GM13976 (cell line): ENCODE results near the gene GTSF1L.
A peak's percentile ranks its signal among the peaks of the same experiment; 100 is the strongest.

ENCODE experiments used
- DNase-seq: peaks from one replicate; pipeline ENCODE4 v3.0.0; 2012; ENCODE audit warnings: low spot score
- in situ Hi-C: fragments of 300-500 bp; cut with MboI; formaldehyde crosslinking; loops from one replicate; pipeline ENCODE4 v1.12.0; 2022; ENCODE audit warnings: low sequenced_read_pairs, mixed read lengths, inconsistent platforms; ENCODE audit not compliant: unreplicated experiment
- TF ChIP-seq, protein P1 (sequence below): IDR thresholded peaks from 2 replicates; pipeline ENCODE4 v1.5.1; 2012; ENCODE audit warnings: borderline replicate concordance, mild to moderate bottlenecking; ENCODE audit not compliant: insufficient read depth; ENCODE audit errors: extremely low read depth, missing control alignments, control extremely low read depth

GTSF1L gene

GRCh38 chr20:43681991-43682410 is 44.8 kb downstream of the GTSF1L start:
- TF ChIP-seq, protein P1, sequence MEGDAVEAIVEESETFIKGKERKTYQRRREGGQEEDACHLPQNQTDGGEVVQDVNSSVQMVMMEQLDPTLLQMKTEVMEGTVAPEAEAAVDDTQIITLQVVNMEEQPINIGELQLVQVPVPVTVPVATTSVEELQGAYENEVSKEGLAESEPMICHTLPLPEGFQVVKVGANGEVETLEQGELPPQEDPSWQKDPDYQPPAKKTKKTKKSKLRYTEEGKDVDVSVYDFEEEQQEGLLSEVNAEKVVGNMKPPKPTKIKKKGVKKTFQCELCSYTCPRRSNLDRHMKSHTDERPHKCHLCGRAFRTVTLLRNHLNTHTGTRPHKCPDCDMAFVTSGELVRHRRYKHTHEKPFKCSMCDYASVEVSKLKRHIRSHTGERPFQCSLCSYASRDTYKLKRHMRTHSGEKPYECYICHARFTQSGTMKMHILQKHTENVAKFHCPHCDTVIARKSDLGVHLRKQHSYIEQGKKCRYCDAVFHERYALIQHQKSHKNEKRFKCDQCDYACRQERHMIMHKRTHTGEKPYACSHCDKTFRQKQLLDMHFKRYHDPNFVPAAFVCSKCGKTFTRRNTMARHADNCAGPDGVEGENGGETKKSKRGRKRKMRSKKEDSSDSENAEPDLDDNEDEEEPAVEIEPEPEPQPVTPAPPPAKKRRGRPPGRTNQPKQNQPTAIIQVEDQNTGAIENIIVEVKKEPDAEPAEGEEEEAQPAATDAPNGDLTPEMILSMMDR, result no peak
- in situ Hi-C loops, result loop anchor here (25.0 kb wide), 1 partner anchor 145 kb away; no protein-coding TSS in a partner anchor
- DNase-seq, result peak; percentile 81

DNA sequence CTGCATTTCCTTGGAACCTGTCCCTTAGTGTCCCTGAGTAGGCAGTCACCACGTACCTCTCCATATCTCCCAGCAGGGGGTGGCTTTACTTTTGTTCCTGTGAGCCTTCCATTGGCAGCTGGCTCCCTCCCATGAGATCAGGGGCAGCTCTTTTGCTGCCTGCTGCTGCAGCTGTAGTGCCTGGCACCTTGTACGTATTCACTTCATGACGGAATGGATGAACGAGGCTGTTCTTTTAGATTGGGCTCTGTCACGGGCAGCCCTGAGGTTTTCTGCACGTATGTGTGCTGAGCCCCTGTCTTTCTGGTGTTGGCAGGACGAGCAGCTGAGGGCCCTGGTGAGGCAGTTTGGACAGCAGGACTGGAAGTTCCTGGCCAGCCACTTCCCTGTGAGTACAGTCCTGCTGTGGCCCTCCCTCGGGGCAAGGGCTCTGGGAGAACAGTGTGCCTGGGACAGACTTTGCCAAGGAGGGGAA is 45.3 kb downstream of the GTSF1L start:
- in situ Hi-C loops, result loop anchor here (25.0 kb wide), 1 partner anchor 144 kb away; no protein-coding TSS in a partner anchor
- TF ChIP-seq, protein P1, result no peak
- DNase-seq, result peak; percentile 37

- DNase-seq, result no peak
- TF ChIP-seq, protein P1, result no peak
- in situ Hi-C loops, result loop anchor here (25.0 kb wide), 1 partner anchor 144 kb away; no protein-coding TSS in a partner anchor
Measured at GRCh38 chr20:43680981-43681380, 45.8 kb downstream of the GTSF1L start.

DNA sequence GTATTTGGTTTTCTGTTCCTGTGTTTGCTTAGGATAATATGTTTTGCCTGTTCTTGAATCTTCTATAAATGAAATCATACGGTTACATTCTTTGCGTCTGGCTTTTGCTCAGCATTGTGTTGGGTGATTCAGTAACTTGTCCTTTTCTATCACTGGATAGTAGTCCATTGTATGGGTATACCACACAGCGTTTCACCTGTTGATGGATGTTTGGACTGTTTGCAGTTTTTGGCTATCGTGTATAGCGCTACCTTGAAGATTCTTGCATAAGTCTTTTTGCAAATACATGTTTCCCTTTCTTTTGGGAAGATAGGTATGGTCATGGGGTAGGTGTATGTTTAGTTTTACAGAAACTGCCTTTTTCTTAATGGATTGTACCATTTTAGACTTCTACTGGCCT is 50.4 kb downstream of the GTSF1L start:
- no peak for DNase-seq
- TF ChIP-seq, protein P1, result no peak
- in situ Hi-C loops, result loop anchor here (25.0 kb wide), 1 partner anchor 139 kb away; no protein-coding TSS in a partner anchor
